ENCODE results near the gene APRT.

Gene APRT

GRCh38 chr16:88843256-88843655 lies 31.5 kb upstream of the APRT start:
- TF ChIP-seq TAF1 (IDR thresholded peaks at IDR 0.05; ENCODE audit: low read depth, low read length) = no peak
- TF ChIP-seq POLR2A (IDR thresholded peaks at IDR 0.05; ENCODE audit: low read depth, low read length) = no peak
- TF ChIP-seq POU2F2 (IDR thresholded peaks at IDR 0.05; ENCODE audit: low read depth, low read length) = no peak
- no peak for TF ChIP-seq PAX5 (IDR thresholded peaks at IDR 0.05; ENCODE audit: insufficient read depth, low read length, severe bottlenecking)
- no peak for TF ChIP-seq SPI1 (IDR thresholded peaks at IDR 0.05; ENCODE audit: low read depth, low read length)
- no peak for TF ChIP-seq POLR2AphosphoS5 (IDR thresholded peaks at IDR 0.05; ENCODE audit: low read depth, low read length)
- DNase-seq (ENCODE audit: insufficient read length, low spot score) = no peak
- FAIRE-seq = no peak

GRCh38 chr16:88842806-88843205 lies 31.1 kb upstream of the APRT start:
- TF ChIP-seq PAX5 (IDR thresholded peaks at IDR 0.05; ENCODE audit: insufficient read depth, low read length, severe bottlenecking) (no peak), TAF1 (IDR thresholded peaks at IDR 0.05; ENCODE audit: low read depth, low read length) (no peak), POU2F2 (IDR thresholded peaks at IDR 0.05; ENCODE audit: low read depth, low read length) (no peak), SPI1 (IDR thresholded peaks at IDR 0.05; ENCODE audit: low read depth, low read length) (no peak), POLR2AphosphoS5 (IDR thresholded peaks at IDR 0.05; ENCODE audit: low read depth, low read length) (no peak), POLR2A (IDR thresholded peaks at IDR 0.05; ENCODE audit: low read depth, low read length) (no peak)
- FAIRE-seq (no peak), DNase-seq (ENCODE audit: insufficient read length, low spot score) (no peak)

GRCh38 chr16:88842308-88842756 lies 30.6 kb upstream of the APRT start:
- DNase-seq (ENCODE audit: insufficient read length, low spot score) = no peak
- no peak for FAIRE-seq
- TF ChIP-seq PAX5 (IDR thresholded peaks at IDR 0.05; ENCODE audit: insufficient read depth, low read length, severe bottlenecking) = no peak
- TF ChIP-seq POU2F2 (IDR thresholded peaks at IDR 0.05; ENCODE audit: low read depth, low read length) = no peak
- no peak for TF ChIP-seq POLR2AphosphoS5 (IDR thresholded peaks at IDR 0.05; ENCODE audit: low read depth, low read length)
- TF ChIP-seq POLR2A (IDR thresholded peaks at IDR 0.05; ENCODE audit: low read depth, low read length) = no peak
- no peak for TF ChIP-seq TAF1 (IDR thresholded peaks at IDR 0.05; ENCODE audit: low read depth, low read length)
- TF ChIP-seq SPI1 (IDR thresholded peaks at IDR 0.05; ENCODE audit: low read depth, low read length) = no peak

GRCh38 chr16:88841521-88842307 lies 30.0 kb upstream of the APRT start:
- no peak for FAIRE-seq
- TF ChIP-seq POLR2AphosphoS5 (IDR thresholded peaks at IDR 0.05; ENCODE audit: low read depth, low read length) (no peak), TAF1 (IDR thresholded peaks at IDR 0.05; ENCODE audit: low read depth, low read length) (no peak), PAX5 (IDR thresholded peaks at IDR 0.05; ENCODE audit: insufficient read depth, low read length, severe bottlenecking) (no peak), SPI1 (IDR thresholded peaks at IDR 0.05; ENCODE audit: low read depth, low read length) (no peak), POLR2A (IDR thresholded peaks at IDR 0.05; ENCODE audit: low read depth, low read length) (no peak), POU2F2 (IDR thresholded peaks at IDR 0.05; ENCODE audit: low read depth, low read length) (no peak)
- DNase-seq (ENCODE audit: insufficient read length, low spot score) = no peak

- FAIRE-seq (no peak), DNase-seq (ENCODE audit: insufficient read length, low spot score) (no peak)
- no peak for TF ChIP-seq SPI1 (IDR thresholded peaks at IDR 0.05; ENCODE audit: low read depth, low read length)
- TF ChIP-seq TAF1 (IDR thresholded peaks at IDR 0.05; ENCODE audit: low read depth, low read length) = no peak
- TF ChIP-seq POLR2A (IDR thresholded peaks at IDR 0.05; ENCODE audit: low read depth, low read length) = no peak
- no peak for TF ChIP-seq PAX5 (IDR thresholded peaks at IDR 0.05; ENCODE audit: insufficient read depth, low read length, severe bottlenecking)
- TF ChIP-seq POLR2AphosphoS5 (IDR thresholded peaks at IDR 0.05; ENCODE audit: low read depth, low read length) = no peak
- TF ChIP-seq POU2F2 (IDR thresholded peaks at IDR 0.05; ENCODE audit: low read depth, low read length) = no peak
Observed at GRCh38 chr16:88840600-88841215, 29.0 kb upstream of the APRT start.

- TF ChIP-seq POLR2A (IDR thresholded peaks at IDR 0.05; ENCODE audit: low read depth, low read length) = no peak
- TF ChIP-seq SPI1 (IDR thresholded peaks at IDR 0.05; ENCODE audit: low read depth, low read length) = no peak
- TF ChIP-seq TAF1 (IDR thresholded peaks at IDR 0.05; ENCODE audit: low read depth, low read length) = no peak
- no peak for TF ChIP-seq PAX5 (IDR thresholded peaks at IDR 0.05; ENCODE audit: insufficient read depth, low read length, severe bottlenecking)
- TF ChIP-seq POU2F2 (IDR thresholded peaks at IDR 0.05; ENCODE audit: low read depth, low read length) = no peak
- no peak for TF ChIP-seq POLR2AphosphoS5 (IDR thresholded peaks at IDR 0.05; ENCODE audit: low read depth, low read length)
- FAIRE-seq = no peak
Observed at GRCh38 chr16:88839745-88840599, 28.2 kb upstream of the APRT start.

GRCh38 chr16:88839026-88839529 lies 27.4 kb upstream of the APRT start:
- no peak for DNase-seq (ENCODE audit: insufficient read length, low spot score)
- no peak for FAIRE-seq
- TF ChIP-seq SPI1 (IDR thresholded peaks at IDR 0.05; ENCODE audit: low read depth, low read length) = no peak
- no peak for TF ChIP-seq POU2F2 (IDR thresholded peaks at IDR 0.05; ENCODE audit: low read depth, low read length)
- no peak for TF ChIP-seq POLR2AphosphoS5 (IDR thresholded peaks at IDR 0.05; ENCODE audit: low read depth, low read length)
- no peak for TF ChIP-seq PAX5 (IDR thresholded peaks at IDR 0.05; ENCODE audit: insufficient read depth, low read length, severe bottlenecking)
- no peak for TF ChIP-seq POLR2A (IDR thresholded peaks at IDR 0.05; ENCODE audit: low read depth, low read length)
- TF ChIP-seq TAF1 (IDR thresholded peaks at IDR 0.05; ENCODE audit: low read depth, low read length) = no peak

More at GRCh38 chr16:88839745-88840599, 28.2 kb upstream of the APRT start:
- no peak for DNase-seq (ENCODE audit: insufficient read length, low spot score)

- DNase-seq (ENCODE audit: insufficient read length, low spot score) (no peak), FAIRE-seq (no peak)
Observed at GRCh38 chr16:88838566-88838965, 26.8 kb upstream of the APRT start.

More at GRCh38 chr16:88838566-88838965, 26.8 kb upstream of the APRT start:
- TF ChIP-seq TAF1 (IDR thresholded peaks at IDR 0.05; ENCODE audit: low read depth, low read length) = no peak
- no peak for TF ChIP-seq SPI1 (IDR thresholded peaks at IDR 0.05; ENCODE audit: low read depth, low read length)
- no peak for TF ChIP-seq POLR2AphosphoS5 (IDR thresholded peaks at IDR 0.05; ENCODE audit: low read depth, low read length)
- no peak for TF ChIP-seq POU2F2 (IDR thresholded peaks at IDR 0.05; ENCODE audit: low read depth, low read length)
- no peak for TF ChIP-seq POLR2A (IDR thresholded peaks at IDR 0.05; ENCODE audit: low read depth, low read length)
- TF ChIP-seq PAX5 (IDR thresholded peaks at IDR 0.05; ENCODE audit: insufficient read depth, low read length, severe bottlenecking) = no peak
